GM18502 (cell line): ENCODE measurements around the gene CBR3.

Source experiments
- ATAC-seq: cut with Tn5 transposase; IDR thresholded peaks from one replicate; pipeline ENCODE4 v1.9.1; 2021; ENCODE audit warnings: mild to moderate bottlenecking; ENCODE audit not compliant: unreplicated experiment, poor library complexity

Gene CBR3

DNA sequence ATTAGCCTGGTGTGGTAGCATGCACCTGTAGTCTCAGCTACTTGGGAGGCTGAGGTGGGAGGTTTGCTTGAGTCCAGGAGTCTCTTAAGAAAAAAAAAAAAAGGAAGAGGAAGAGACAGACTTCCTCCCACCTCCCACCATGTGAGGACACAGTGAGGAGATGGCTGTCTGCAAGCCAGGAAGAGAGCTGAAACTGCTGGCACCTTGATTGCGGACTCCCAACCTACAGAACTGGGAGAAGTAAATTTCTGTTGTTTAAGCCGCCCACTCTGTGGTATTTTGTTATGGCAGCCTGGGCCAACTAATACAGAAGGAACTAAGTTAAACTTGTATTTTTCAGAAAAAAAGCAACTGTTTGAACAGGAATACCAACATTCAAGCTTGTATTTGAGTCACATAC lies 43.5 kb downstream of the CBR3 start:
- ATAC-seq, result no peak

DNA sequence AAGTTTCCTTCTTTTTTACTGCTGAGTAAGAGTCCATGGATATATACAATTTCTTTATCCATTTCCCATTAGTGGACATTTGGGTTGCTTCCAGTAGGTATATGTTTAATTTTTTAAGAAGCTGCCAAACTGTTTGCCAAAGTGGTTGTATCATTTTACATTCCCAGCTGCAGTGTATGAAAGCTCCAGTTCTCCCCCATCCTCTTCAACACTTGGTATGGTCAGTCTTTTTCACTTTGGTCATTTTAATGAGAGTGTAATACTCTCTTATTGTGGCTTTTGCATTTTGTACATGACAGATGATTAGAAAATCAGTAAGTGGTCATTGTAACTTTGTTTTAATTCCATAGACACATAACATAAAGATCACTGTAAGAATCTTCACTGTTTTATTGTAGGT lies 44.3 kb downstream of the CBR3 start:
- ATAC-seq, result no peak

DNA sequence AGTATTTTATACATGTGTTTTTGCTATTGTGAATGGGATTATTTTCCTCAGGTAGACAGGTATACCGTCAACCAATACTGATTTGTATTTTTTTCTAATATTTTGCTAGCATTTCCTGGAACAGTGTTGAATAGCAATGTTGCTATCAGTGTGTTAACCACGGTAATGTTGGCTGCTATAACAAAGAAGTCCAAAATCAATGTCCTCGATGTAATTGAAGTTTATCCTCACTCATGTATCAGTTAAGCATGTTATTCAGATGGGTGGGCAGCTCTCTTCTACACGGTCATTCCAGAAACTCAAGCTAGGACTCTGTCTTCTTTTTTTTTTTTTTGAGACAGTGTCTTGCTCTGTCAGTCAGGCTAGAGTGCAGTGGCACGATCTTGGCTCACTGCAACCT lies 46.1 kb downstream of the CBR3 start:
- no peak for ATAC-seq

DNA sequence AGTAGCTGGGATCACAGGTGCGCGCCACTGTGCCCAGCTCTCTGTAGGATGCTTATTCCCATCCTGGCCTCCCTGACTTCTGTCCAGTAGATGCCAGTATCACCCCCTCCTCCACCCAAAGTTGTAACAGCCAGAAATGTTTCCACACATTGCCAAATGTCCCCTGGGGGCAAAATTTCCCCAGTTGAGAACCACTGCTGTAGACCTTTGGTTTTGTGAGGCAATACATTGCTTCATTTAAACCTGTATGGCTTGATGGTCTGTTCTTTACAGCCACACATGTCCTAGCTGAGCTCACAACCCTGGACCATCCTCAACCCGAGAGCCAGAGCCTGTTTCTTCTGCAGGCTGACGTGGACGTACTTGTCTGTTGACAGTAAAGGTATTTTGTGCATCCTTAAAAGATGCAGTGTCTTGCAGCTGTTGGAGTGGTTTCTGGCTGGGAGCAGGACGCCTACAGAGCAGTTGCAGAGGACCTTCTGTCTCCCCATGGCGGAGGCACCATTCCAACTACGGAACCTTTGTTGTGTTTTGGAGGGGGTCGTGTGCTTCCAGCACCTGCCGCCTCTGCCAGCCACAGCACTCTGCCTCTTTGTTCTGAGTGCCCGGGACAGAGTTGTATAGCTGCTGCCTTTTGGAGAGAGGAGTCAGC lies 48.4 kb downstream of the CBR3 start:
- ATAC-seq, result no peak

DNA sequence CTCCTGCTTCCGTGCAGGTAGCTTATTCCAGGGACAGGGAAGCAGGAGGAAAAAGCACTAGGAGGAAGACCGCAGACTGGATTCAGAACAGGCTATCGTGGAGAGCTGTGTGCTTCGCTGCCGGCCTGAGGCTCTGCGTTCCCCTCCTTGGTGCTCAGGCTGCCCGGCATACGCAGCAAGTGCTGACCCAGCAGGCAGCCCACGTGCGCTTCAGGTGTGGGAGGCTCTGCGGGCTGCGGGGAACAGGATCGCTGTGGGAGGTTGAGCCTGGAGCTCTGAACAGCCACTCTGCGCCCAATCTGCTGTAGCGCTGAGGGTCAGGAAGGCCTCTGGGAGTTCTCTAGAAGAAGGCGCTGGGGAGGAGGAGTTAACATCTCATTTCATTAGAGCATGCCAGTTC lies 49.7 kb downstream of the CBR3 start:
- no peak for ATAC-seq

DNA sequence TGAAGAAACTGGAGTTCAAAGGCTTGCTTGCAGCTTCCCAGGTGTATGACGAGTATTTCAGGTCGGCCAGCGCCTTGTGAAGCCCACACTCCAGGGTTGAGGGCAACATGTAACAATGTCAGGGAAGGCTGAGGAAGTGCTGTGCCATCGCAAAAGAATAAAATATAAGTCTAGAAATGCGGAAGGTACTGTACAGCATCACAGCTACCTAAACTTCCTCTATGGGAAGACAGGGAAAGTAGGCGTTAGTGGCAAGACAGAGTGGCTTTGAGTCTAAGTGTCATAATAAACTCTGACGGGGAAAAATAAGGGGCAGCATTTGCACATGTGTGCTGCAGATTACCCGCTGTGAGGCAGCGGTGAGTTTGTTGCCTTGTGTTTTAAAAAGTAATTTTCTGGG lies 50.6 kb downstream of the CBR3 start:
- ATAC-seq, result no peak

DNA sequence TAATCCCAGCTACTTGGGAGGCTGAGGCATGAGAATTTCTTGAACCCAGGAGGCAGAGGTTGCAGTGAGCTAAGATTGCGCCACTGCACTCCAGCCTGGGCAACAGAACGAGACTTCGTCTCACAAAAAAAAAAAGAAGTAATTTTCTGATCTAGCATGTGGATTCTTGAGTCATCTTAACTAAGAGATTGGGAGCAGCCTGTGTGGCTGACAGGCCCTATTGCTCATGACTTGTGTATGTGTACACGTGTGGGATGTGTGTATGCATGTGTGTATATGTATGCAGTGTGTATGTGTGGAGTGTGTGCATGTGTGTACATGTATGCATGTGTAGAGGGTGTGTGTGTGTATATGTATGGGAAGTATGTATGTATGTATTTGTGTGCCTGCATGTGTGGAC lies 51.2 kb downstream of the CBR3 start:
- no peak for ATAC-seq

- no peak for ATAC-seq
Measured at GRCh38 chr21:36186506-36187399, 51.9 kb downstream of the CBR3 start.

DNA sequence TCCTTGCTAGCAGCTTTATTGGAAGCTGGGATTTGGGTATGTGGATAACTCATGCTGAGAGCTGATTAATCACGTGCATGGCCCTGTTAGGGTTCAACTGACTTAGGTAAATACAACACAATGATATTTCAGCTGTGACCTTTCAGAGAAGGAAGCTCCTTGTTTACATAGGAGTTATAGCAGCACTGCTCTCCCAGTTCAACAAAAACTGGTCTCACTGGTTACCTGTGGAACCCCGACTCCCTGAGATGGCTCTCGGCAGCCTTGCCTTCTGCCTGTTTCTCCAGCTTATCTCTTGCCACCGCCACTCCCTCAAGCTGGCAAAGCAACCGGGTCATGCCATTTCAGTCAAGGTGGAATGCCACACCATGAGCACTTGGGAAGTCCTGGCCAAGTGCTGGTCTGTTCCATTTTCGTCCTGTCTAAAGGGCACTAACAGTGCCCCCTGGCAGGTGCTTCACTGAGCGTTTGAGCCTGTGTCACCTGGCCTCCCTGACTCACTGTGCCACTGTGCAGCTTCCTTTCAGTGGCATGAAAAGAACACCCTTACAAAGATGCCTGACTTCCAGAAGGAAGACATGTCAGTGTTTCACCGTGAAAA lies 53.3 kb downstream of the CBR3 start:
- no peak for ATAC-seq

DNA sequence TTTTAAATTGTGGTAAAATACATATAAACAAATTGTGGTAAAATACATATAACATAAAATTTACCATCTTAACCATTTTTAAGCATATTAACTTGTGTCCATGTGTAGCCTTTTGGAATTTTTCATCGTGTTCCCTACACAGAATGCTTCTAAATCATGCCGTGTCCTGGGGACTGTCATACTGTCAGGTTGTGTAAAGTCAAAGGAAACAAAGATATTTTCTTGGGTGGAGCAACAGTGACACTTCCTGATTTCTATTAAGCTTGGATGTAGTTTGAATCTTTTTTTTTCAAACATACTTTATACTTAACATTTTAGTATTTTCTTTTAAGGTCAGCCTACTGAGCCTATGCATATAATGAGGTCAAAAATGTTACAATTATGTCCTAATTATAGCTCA lies 54.1 kb downstream of the CBR3 start:
- no peak for ATAC-seq

- no peak for ATAC-seq
Measured at GRCh38 chr21:36190736-36191135, 55.9 kb downstream of the CBR3 start.

GRCh38 chr21:36193200-36193599 lies 58.3 kb downstream of the CBR3 start:
- ATAC-seq, result no peak

DNA sequence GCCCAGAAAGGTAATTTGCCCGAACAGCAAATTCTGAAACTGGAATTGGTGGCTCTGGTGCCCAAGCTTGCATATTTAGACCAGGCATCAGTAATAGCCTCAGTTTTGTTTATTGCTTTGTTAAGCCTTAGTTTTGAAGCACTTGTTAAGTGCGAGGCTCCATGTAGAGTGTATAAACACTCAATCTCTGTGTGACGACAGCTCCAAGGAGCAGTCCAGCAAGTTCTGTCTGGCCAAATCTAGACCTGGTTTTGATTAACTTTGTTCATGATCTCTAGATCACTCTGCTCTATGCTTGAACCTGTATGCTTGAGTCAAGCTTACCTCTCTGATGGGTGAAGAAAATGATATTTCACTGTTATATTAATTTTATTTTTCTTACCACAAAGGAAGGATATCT lies 59.1 kb downstream of the CBR3 start:
- ATAC-seq, result no peak

GRCh38 chr21:36195613-36196012 lies 60.7 kb downstream of the CBR3 start:
- ATAC-seq, result no peak
